Thymus (tissue), 11 donors: ENCODE data around the gene PCDH17. TPM values are rescaled to one million over a fixed set of nuclear protein-coding genes. Genes with fewer than 3 reads are reported as not detected.

Source experiments
- DNase-seq, 9 donors: peaks; one replicate each; pipeline ENCODE4 v3.0.0-alpha.2; 2013; ENCODE audit warnings: low spot score in 9 of 9, low read depth in 6 of 9, missing footprints in 1 of 9
- H3K27ac ChIP-seq, 2 donors: one replicate each; pipeline ENCODE4 v1.5.1; 2013; ENCODE audit warnings: control low read depth in 1 of 2, low read depth in 1 of 2, low read length in 1 of 2, mild to moderate bottlenecking in 1 of 2, moderate library complexity in 1 of 2
- H3K27me3 ChIP-seq, 2 donors: one replicate each; pipeline ENCODE4 v1.5.1; 2013; ENCODE audit warnings: low read length in 1 of 2; ENCODE audit not compliant: control insufficient read depth in 2 of 2, insufficient read depth in 1 of 2
- H3K36me3 ChIP-seq, 2 donors: one replicate each; pipeline ENCODE4 v1.5.1; 2013; ENCODE audit warnings: low read length in 1 of 2, mild to moderate bottlenecking in 1 of 2, moderate library complexity in 1 of 2; ENCODE audit not compliant: control insufficient read depth in 2 of 2, insufficient read depth in 2 of 2
- H3K4me1 ChIP-seq, 2 donors: one replicate each; pipeline ENCODE4 v1.5.1; 2013; ENCODE audit warnings: low read length in 2 of 2; ENCODE audit not compliant: control insufficient read depth in 2 of 2, insufficient read depth in 2 of 2
- H3K4me3 ChIP-seq, 2 donors: one replicate each; pipeline ENCODE4 v1.5.1; 2013; ENCODE audit warnings: low read length in 2 of 2, control low read depth in 1 of 2, mild to moderate bottlenecking in 1 of 2
- H3K9me3 ChIP-seq, 2 donors: one replicate each; pipeline ENCODE4 v1.5.1; 2013; ENCODE audit warnings: low read length in 1 of 2, mild to moderate bottlenecking in 1 of 2; ENCODE audit not compliant: control insufficient read depth in 2 of 2, insufficient read depth in 1 of 2
- WGBS: extraction: QIAGEN DNeasy Blood & Tissue Kit; methylation state at CpG from one replicate; pipeline ENCODE4 v1.1.7; 2013; 5-methylcytosine and 5-hydroxymethylcytosine counted together
- polyA plus RNA-seq: library from polyadenylated mRNA; stranded (reverse); fragments of 200-250 nt; gene quantifications from one replicate; pipeline ENCODE4 v1.2.3, GENCODE V29; 2013
- total RNA-seq: library from RNA; stranded (reverse); fragments of 120-200 nt; gene quantifications from one replicate; pipeline ENCODE4 v1.2.4, GENCODE V29; 2013
- donor health status: healthy.

Gene PCDH17
- total and polyA plus RNA-seq, 2 donors: 0.39 to 1.4 TPM

DNA sequence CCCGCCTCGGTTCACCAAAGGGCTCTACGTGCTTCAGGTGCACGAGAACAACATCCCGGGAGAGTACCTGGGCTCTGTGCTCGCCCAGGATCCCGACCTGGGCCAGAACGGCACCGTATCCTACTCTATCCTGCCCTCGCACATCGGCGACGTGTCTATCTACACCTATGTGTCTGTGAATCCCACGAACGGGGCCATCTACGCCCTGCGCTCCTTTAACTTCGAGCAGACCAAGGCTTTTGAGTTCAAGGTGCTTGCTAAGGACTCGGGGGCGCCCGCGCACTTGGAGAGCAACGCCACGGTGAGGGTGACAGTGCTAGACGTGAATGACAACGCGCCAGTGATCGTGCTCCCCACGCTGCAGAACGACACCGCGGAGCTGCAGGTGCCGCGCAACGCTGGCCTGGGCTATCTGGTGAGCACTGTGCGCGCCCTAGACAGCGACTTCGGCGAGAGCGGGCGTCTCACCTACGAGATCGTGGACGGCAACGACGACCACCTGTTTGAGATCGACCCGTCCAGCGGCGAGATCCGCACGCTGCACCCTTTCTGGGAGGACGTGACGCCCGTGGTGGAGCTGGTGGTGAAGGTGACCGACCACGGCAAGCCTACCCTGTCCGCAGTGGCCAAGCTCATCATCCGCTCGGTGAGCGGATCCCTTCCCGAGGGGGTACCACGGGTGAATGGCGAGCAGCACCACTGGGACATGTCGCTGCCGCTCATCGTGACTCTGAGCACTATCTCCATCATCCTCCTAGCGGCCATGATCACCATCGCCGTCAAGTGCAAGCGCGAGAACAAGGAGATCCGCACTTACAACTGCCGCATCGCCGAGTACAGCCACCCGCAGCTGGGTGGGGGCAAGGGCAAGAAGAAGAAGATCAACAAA, 2.6 kb downstream of the PCDH17 start:
- peaks cover 39 to 68% of the 10 kb centered on the region in 2 donors for H3K27me3 ChIP-seq

DNA sequence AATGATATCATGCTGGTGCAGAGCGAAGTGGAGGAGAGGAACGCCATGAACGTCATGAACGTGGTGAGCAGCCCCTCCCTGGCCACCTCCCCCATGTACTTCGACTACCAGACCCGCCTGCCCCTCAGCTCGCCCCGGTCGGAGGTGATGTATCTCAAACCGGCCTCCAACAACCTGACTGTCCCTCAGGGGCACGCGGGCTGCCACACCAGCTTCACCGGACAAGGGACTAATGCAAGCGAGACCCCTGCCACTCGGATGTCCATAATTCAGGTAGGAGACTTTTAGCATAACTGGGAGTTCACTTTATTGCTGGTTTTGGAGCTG, 3.3 kb downstream of the PCDH17 start:
- peaks cover 3 to 11% of the 10 kb centered on the region in 2 donors for H3K9me3 ChIP-seq
- peak overlapping the region in 1 of 2 donors; percentile 9 for H3K4me3 ChIP-seq
- H3K27ac ChIP-seq: no peak overlapping the region
- peaks cover 0 to 15% of the 10 kb centered on the region in 2 donors for H3K4me1 ChIP-seq
- peaks cover 33 to 62% of the 10 kb centered on the region in 2 donors for H3K27me3 ChIP-seq
- WGBS: 13% methylated on average over 15 of the region's 15 CpGs
- no peak for DNase-seq
- no peaks in the 10 kb centered on the region for H3K36me3 ChIP-seq

More for the DNA sequence above, 2.6 kb downstream of the PCDH17 start:
- Histone ChIP-seq H3K4me1 (peaks cover 0 to 20% of the 10 kb centered on the region in 2 donors), H3K9me3 (peaks cover 3 to 11% of the 10 kb centered on the region in 2 donors), H3K4me3 (peak overlapping the region in 1 of 2 donors; percentile 9), H3K27ac (no peak overlapping the region), H3K36me3 (no peaks in the 10 kb centered on the region)
- peak in 1 of 9 donors; percentile 13 for DNase-seq
- 15% methylated on average over 78 of the region's 78 CpGs for WGBS

DNA sequence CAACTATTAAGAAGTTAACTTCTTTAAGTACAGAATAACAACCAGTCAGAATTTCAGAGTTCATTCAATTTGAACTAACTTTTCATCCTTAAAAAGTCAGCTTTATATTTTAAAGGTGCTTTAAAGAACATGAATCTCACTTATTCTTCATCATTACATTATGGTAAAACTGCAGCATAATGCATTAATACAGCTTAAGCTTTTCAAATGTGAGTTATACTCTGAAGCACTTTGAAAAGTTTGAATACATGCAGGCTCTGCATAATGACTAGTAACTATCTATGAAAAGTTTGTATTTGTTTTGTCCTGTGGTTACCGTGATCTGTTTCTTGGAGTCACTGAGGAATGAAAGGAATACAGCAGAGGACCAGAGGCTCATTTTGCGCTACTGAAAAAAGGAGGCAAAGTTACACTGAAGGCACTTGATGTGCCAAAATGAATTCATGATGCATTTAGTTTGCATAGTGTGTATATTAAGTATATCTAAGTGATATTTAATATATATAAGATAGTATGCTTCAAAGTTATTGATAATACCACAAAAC, 4.1 kb downstream of the PCDH17 start:
- 92% methylated on average over 2 of the region's 2 CpGs for WGBS
- H3K27me3 ChIP-seq: peaks cover 29 to 54% of the 10 kb centered on the region in 2 donors
- no peak overlapping the region for H3K27ac ChIP-seq

DNA sequence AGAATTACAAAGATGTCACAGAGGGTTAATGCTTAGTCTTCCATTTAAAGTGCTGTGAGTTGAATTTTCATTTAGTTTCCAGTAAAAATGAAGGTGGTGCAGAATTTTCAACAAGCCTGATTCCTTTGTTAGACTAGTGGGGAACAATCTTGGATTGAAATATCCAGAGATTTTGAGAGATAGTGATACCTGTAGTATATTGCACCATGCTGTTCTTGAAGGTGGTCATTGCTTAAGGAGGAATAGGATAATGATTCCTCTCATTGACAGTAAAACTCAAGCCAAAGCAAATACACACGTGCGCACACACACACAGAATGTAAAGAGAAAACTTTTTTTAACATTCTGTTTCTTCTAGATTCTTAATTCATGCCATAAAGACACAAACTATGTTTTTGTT, 5.3 kb downstream of the PCDH17 start:
- H3K4me1 ChIP-seq: peaks cover 0 to 2% of the 10 kb centered on the region in 2 donors
- WGBS: 94% methylated on average over 2 of the region's 2 CpGs
- no peaks in the 10 kb centered on the region for H3K36me3 ChIP-seq
- H3K4me3 ChIP-seq: no peak overlapping the region
- no peak for DNase-seq
- H3K9me3 ChIP-seq: peaks cover 3 to 11% of the 10 kb centered on the region in 2 donors
- peaks cover 18 to 42% of the 10 kb centered on the region in 2 donors for H3K27me3 ChIP-seq
- no peak overlapping the region for H3K27ac ChIP-seq

More for the DNA sequence above, 4.1 kb downstream of the PCDH17 start:
- no peak for DNase-seq
- no peaks in the 10 kb centered on the region for H3K36me3 ChIP-seq
- no peak overlapping the region for H3K4me3 ChIP-seq
- peaks cover 0 to 10% of the 10 kb centered on the region in 2 donors for H3K4me1 ChIP-seq
- peaks cover 3 to 11% of the 10 kb centered on the region in 2 donors for H3K9me3 ChIP-seq

DNA sequence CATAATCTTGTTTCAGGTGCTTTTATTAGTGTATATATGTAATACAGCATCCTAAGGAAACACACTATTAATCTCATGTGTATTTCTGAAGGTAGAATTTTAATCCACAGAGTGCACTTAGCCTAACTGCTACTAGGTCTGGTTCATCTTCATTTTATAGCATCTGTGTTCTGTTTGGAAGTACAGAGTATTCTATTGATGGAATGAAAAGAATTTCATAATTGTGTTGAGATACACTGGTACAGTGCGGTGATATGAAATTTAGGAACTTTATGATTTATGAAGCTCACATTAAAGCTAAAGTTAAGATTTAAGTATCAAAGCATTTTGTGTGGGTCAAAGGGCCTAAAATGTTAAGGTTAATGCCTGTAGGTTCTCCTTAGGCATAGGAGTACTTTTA, 6.0 kb downstream of the PCDH17 start:
- no peak for DNase-seq
- Histone ChIP-seq H3K27me3 (peaks cover 11 to 35% of the 10 kb centered on the region in 2 donors), H3K4me1 (peaks cover 0 to 2% of the 10 kb centered on the region in 2 donors), H3K9me3 (peaks cover 3 to 9% of the 10 kb centered on the region in 2 donors), H3K36me3 (no peaks in the 10 kb centered on the region), H3K27ac (no peak overlapping the region), H3K4me3 (no peak overlapping the region)
- 98% methylated on average over 1 of the region's 1 CpG for WGBS

DNA sequence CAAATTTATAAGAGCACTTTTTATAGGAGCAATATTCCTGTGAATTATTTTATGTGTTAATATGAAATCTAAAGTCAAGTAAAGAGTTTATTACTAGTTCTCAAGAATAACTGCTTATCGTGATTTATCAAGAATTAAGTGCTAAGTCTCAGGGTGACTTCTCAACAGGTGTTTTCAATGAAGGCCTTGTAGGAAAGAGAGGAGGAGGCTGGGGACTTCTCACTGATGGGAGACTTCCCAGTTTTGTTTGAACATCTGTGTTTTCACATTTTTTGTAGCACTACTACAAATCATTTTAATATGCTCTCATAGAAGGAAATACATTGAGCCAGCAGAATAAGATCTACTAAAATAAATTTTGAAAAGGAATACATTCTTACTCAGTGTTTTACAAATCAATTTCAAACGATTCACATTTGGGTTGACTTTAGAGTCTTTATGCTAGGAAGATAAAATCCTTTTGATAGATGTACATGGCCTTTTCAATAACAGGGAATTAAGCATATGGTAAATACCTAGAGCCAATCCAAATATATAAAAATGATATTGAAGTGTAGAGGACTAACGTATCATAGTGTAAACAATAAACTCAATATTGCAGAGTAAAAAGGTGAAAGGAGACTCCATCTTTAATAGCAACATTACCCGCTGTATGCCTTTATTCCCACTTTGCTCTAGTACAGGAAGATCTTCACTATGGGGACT, 6.8 kb downstream of the PCDH17 start:
- H3K36me3 ChIP-seq: no peaks in the 10 kb centered on the region
- H3K4me3 ChIP-seq: no peak overlapping the region
- no peaks in the 10 kb centered on the region for H3K4me1 ChIP-seq
- no peak overlapping the region for H3K27ac ChIP-seq
- H3K9me3 ChIP-seq: peaks cover under 1 to 2% of the 10 kb centered on the region in 2 donors
- WGBS: 92% methylated on average over 4 of the region's 4 CpGs
- no peak for DNase-seq
- H3K27me3 ChIP-seq: peaks cover 3 to 26% of the 10 kb centered on the region in 2 donors

DNA sequence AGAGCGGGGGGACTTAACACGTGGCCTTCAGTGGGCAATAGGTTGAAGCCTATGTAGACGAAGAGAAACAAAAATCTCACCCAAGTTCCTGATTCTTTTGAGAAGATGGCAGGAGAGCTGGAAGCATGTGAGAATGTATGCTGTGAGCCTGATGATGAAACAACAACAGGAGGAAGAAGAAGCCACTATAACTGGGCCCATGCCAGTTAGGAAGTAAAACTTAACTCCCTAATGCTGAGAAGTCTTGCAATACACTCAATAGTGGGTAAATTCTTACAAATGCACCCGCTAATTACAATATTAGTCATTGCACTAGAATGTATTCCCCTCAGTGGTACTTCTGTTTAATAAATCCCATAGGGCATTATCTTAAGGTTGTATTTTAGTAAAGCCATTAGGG, 9.1 kb downstream of the PCDH17 start:
- Histone ChIP-seq H3K27me3 (peaks cover 0 to 6% of the 10 kb centered on the region in 2 donors), H3K27ac (no peak overlapping the region), H3K36me3 (no peaks in the 10 kb centered on the region), H3K9me3 (no peaks in the 10 kb centered on the region), H3K4me3 (no peak overlapping the region), H3K4me1 (no peaks in the 10 kb centered on the region)
- DNase-seq: no peak
- 89% methylated on average over 4 of the region's 4 CpGs for WGBS

DNA sequence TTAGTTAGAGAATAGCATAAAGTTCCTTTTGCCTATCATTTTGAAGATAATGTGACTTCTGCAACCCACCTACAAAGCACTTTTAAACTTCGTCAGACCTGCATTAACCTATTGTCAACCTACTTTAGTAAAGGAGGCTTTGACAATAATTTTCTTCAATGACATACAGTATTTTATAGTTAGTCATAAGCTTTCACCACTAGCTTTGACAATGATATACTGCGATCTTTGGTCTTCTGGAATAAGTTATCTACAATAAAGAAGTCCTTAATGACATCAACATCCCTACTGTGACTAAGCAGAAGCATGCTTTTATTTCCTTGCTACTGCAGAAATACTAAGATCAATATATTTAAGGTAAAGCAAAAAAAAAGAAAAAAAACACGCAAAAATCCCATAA, 9.5 kb downstream of the PCDH17 start:
- H3K4me3 ChIP-seq: no peak overlapping the region
- no peaks in the 10 kb centered on the region for H3K4me1 ChIP-seq

DNA sequence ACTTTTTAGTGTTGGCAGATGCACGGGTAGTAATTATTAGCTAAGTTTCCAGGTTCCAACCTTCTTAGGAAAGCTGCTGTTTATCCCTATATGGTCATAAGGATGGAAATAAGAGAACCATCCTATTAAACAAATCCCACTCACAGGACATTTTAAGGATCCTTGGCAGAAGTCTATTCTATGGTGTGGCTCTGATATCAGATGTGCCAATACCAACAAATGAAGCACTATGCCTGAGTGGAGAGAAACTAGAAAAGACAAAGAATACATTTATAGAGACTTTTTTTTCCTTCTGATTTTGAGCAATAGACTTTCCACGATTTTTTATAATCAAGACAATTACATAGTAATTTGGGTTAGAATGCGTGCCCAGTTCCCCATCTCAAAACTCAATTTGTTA, 12.6 kb downstream of the PCDH17 start:
- 95% methylated on average over 3 of the region's 3 CpGs for WGBS
- Histone ChIP-seq H3K27me3 (no peaks in the 10 kb centered on the region), H3K4me3 (no peak overlapping the region), H3K9me3 (no peaks in the 10 kb centered on the region), H3K36me3 (no peaks in the 10 kb centered on the region), H3K27ac (no peak overlapping the region), H3K4me1 (no peaks in the 10 kb centered on the region)
- DNase-seq: no peak

More for the DNA sequence above, 9.5 kb downstream of the PCDH17 start:
- Histone ChIP-seq H3K9me3 (no peaks in the 10 kb centered on the region), H3K27me3 (peaks cover 0 to 2% of the 10 kb centered on the region in 2 donors), H3K36me3 (no peaks in the 10 kb centered on the region), H3K27ac (no peak overlapping the region)
- DNase-seq: no peak
- WGBS: 78% methylated on average over 3 of the region's 3 CpGs
